Right forelimb (tissue), 1 donor: ENCODE measurements around the gene ARF6.
"Not testable (repeated sequence)": the region's sequence is repeated elsewhere in the genome, so short reads cannot be mapped to it uniquely, and the experiment has no call there.

ENCODE experiments used
- DNase-seq: peaks from one replicate; pipeline ENCODE4 v3.0.0-alpha.2; 2018

ARF6 gene

GRCh38 chr14:49909016-49909415 lies 16.1 kb downstream of the ARF6 start:
- DNase-seq = no peak

- DNase-seq = no peak
Observed at GRCh38 chr14:49915085-49915484, 22.2 kb downstream of the ARF6 start.

GRCh38 chr14:49918706-49919105 lies 25.8 kb downstream of the ARF6 start:
- no peak for DNase-seq

- no peak for DNase-seq
Observed at GRCh38 chr14:49919825-49920659, 27.2 kb downstream of the ARF6 start.

- no peak for DNase-seq
Observed at GRCh38 chr14:49920935-49921334, 28.1 kb downstream of the ARF6 start.

- DNase-seq = no peak
Observed at GRCh38 chr14:49921401-49921800, 28.5 kb downstream of the ARF6 start.

GRCh38 chr14:49923442-49923841 lies 30.6 kb downstream of the ARF6 start:
- no peak for DNase-seq

- DNase-seq = no peak
Observed at GRCh38 chr14:49923881-49924280, 31.0 kb downstream of the ARF6 start.

- no peak for DNase-seq
Observed at GRCh38 chr14:49924852-49925251, 32.0 kb downstream of the ARF6 start.

- no peak for DNase-seq
Observed at GRCh38 chr14:49926803-49927202, 33.9 kb downstream of the ARF6 start.

- no peak for DNase-seq
Observed at GRCh38 chr14:49928015-49928414, 35.1 kb downstream of the ARF6 start.

GRCh38 chr14:49930720-49931119 lies 37.8 kb downstream of the ARF6 start:
- DNase-seq = no peak

GRCh38 chr14:49931523-49931922 lies 38.6 kb downstream of the ARF6 start:
- DNase-seq = no peak

GRCh38 chr14:49933128-49933527 lies 40.2 kb downstream of the ARF6 start:
- no peak for DNase-seq

- DNase-seq = no peak
Observed at GRCh38 chr14:49933704-49934103, 40.8 kb downstream of the ARF6 start.

- DNase-seq = no peak
Observed at GRCh38 chr14:49934646-49935045, 41.8 kb downstream of the ARF6 start.

- DNase-seq = no peak
Observed at GRCh38 chr14:49935526-49935925, 42.6 kb downstream of the ARF6 start.

- DNase-seq = not testable (repeated sequence)
Observed at GRCh38 chr14:49936246-49936645, 43.4 kb downstream of the ARF6 start.

GRCh38 chr14:49936882-49937281 lies 44.0 kb downstream of the ARF6 start:
- not testable (repeated sequence) for DNase-seq

GRCh38 chr14:49939215-49939614 lies 46.3 kb downstream of the ARF6 start:
- DNase-seq = not testable (repeated sequence)

- DNase-seq = no peak
Observed at GRCh38 chr14:49939884-49940510, 47.1 kb downstream of the ARF6 start.

GRCh38 chr14:49940808-49941421 lies 48.0 kb downstream of the ARF6 start:
- no peak for DNase-seq

GRCh38 chr14:49942090-49942489 lies 49.2 kb downstream of the ARF6 start:
- DNase-seq = no peak

- no peak for DNase-seq
Observed at GRCh38 chr14:49944501-49944900, 51.6 kb downstream of the ARF6 start.
